Amniotic epithelial cell (primary cell): ENCODE data around the gene TBX4.
"Not testable (repeated sequence)": the region's sequence is repeated elsewhere in the genome, so short reads cannot be mapped to it uniquely, and the experiment has no call there.

Source experiments
- DNase-seq: peaks from one replicate; pipeline ENCODE4 v3.0.0-alpha.2; 2010; ENCODE audit warnings: low read depth

Gene TBX4

DNA sequence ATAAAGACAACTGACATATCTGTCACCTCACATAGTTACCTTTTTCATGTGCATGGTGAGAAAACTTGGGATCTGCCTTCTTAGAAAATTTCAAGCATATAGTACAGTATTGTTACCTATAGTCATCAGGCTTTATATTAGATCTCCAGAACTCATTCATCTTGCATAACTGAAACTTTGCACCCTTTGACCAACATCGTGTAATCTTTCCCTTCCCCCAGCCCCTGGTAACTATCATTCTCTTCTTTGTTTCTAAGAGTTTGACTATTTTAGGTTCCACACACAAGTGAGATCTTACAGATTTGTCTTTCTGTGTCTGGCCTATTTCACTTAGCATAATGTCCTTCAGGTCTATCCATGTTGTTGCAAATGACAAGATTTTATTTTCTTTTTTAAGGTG is 22.9 kb upstream of the TBX4 start:
- DNase-seq: no peak

DNA sequence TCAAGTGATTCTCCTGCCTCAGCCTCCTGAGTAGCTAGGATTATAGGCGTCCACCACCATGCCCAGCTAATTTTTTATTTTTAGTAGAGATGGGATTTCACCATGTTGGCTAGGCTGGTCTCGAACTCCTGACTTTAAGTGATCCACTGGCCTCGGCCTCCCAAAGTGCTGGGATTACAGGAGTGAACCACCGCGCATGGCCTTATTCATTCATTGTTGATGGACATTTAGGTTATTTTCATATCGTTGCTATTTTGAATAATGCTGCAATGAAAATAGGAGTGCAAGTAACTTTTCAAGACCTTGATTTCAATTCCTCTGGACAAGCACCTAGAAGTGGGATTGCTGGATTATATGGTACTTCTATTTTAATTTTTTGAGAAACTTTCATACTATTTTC is 22.4 kb upstream of the TBX4 start:
- not testable (repeated sequence) for DNase-seq

DNA sequence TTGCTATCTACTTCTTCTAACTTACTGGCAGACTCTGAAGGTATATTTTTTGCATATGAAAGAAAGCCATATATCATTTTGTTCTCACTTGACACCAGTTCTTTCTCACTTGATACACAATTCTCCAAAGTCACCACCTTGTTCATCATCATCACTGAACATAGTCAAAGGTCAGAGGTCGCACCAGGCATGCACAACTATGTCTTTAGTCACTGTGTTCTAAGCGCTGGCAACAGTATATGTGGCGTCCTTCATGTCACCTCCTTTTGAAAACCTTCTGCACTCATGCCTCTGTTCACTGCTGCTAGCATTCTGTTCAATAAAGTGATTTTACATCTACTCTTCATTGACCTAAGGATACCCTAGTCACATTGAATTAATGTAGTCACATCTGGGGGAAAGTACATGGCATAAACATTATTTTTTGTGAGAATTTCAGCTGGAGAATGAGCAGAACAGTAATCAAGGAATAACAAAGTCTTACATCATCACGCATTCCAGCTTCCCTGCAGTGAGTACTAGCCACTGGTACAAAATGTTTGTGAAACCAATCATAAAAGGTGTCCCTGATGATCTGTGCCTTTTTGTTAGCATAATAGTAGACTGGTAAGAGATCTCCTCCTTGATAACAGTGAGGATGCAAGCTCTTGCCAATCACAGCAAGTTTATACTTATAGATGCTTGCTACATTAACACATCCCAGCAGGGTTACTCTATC is 20.5 kb upstream of the TBX4 start:
- peak; percentile 84 for DNase-seq

DNA sequence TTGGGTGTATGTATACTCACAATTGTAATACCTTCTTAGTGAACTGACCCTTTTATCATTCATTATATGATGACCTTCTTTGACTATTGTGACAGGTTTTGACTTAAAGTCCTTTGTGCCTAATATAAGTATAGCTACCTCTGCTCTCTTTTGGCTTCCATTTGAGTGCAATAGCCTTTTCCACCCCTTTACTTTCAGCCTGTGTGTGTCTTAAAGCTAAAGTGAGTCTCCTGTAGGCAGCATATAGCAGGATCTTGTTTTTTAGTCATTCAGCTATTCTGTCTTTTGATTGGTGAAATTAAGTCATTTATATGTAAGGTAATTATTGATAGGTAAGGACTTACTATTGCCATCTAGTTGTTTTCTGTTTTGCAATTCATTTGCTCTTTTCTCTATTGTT is 15.9 kb upstream of the TBX4 start:
- DNase-seq: no peak

DNA sequence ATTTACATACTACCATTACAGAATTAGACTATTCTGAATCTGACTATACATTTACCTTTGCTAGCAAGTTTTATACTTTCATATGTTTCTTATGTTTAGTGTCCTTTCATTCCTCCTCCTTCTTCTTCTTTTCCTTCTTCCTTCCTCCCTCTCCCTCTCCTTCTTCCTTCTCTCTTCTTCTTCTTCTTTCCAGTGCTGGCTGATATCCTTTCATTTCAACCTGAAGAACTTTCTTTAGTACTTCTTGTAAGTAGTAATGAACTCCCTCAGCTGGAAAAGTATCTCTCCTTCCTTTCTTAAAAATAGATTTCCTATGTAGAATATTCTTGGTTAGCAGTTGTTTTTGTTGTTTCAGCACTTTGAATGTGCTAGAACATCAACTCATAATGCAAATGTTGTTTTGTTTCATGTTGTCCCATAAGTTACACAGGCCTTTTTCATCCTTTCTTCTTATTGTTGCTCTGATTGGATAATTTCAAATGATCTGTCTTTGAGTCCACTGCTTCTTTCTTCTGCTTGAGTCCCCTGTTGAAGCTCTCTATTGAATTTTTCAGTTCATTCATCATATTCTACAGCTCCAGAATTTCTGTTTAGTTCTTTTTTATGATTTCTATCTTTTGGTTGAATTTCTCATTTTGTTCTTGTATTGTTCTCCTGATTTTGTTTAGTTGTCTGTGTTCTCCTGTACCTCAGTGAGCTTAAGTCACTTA is 15.1 kb upstream of the TBX4 start:
- DNase-seq: no peak

DNA sequence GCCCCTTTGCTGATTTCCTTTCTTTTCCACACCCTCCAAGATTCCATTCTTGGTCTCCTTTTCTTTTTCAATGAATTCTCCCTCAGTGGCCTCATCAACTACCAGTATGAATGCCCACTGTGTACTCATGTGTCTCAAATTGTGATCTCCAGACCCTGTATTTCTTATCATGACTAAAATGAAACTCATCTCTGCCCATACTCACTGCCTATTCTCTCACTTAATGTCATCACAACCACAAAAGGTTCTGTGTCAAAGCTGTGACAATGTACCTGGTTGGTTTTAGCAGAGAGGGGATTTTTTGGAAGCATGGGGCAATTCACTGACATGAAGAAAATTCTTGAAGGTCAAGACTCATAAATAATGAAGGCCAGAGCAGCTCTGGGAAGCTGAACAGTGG is 11.5 kb upstream of the TBX4 start:
- DNase-seq: no peak

DNA sequence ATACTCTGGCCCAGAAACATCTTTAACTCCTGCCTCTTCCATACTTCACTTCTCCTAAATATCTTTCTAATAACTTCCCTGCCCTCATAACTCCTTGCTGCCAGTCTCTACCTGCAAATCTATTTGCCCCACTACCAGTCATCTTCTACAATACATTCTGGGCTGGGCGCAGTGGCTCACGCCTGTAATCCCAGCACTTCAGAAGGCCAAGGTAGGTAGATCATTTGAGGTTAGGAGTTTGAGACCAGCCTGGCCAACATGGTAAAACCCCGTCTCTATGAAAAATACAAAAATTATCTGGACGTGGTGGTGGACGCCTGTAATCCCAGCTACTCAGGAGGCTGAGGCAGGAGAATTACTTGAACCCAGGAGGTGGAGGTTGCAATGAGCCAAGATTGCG is 10.7 kb upstream of the TBX4 start:
- DNase-seq: not testable (repeated sequence)

DNA sequence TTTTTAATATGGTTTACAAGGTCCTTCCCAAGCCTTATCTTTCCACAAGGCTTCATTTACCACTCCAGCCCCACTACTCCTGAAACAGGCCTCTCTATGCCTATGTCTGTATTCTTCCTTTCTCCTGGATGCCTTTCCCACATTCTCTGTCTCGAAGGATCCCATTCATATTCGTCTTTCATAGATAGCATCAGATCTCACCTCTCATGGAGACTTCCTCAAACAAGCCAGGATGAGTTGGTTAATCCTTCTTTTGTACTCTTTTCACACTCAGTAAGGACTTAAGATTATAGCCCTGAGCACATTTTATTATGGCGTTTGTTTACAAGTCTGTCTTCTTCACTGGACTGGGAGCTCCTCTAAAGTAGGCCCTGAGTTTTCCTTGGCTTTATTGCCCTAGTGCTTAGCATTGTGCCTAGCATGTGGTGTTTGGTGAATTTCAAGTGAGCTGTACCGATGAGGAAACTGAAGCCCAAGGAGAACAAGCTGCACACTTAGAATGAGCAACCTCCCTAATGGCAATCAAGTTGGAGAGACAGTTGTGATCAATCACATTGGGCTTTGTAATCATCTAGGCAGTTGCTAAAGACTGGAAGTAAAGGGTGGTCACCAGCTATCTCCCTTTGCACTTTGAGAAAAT is 10.0 kb upstream of the TBX4 start:
- no peak for DNase-seq

DNA sequence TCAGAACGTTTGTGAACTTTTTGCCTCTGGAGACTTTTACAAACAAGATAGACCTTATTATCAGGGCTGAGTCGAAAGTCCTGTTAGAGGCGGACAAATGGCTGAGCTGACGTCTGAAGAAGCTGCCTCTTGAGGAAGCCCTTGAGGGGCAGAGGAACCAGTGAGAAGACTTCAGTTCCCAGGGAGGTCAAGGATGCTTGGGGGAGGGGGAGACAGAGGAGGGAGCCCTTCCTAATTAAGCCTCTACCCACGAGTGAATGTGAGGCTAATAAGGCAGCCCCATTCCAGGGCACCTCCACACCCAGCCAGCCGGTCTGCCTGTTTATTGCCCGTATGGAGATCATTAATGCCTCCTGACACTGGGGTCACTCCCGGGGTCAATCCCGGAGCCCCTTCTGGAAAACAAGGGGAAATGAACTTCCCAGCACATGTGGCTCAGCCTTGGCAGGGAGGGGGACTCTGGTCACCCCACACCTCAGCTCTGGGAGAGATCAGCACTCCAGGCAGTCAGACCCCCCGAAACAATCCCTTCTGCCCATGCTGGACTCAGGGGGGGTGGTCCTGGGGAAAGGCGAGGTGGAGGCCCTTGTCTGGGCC is 9.2 kb upstream of the TBX4 start:
- no peak for DNase-seq

DNA sequence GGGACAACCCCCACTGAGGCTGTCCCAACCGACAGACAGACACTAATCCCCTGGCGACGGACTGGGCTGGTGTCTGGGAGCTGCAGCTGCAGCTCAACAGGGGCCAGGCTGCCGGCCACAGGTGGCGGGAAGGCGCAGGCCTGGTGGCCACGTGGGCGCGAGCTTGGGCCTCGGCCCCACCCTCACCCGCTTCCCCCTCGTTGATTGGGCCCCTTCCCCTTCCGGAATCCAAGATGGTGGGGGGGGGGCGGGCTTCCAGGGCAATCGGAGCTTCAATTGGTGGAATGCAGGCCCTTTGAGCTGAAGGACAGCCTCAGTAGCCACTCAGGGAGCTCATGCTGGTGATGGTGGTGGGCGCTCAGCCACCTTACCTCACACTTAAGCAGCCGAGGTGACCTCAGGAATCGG is 8.7 kb upstream of the TBX4 start:
- no peak for DNase-seq

DNA sequence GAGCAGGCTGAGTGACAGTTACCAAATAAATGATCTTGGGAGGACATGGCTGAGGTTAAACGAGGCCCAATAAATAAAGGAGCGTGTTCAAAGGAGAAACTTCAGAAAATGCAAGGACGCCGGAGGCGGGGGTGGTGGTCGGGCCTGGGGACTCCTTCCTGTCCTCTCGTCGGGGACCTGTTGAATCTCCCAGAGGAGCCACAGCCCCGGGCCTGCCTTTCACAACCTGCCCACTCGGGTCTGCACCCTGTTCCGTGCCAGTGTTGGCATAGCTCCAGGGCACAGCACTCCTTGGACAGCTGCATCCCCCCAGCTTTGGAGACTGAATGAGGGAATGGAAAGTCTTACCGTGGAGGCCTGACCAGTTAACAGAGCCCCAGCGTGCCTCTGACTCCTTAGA is 8.1 kb upstream of the TBX4 start:
- DNase-seq: no peak

DNA sequence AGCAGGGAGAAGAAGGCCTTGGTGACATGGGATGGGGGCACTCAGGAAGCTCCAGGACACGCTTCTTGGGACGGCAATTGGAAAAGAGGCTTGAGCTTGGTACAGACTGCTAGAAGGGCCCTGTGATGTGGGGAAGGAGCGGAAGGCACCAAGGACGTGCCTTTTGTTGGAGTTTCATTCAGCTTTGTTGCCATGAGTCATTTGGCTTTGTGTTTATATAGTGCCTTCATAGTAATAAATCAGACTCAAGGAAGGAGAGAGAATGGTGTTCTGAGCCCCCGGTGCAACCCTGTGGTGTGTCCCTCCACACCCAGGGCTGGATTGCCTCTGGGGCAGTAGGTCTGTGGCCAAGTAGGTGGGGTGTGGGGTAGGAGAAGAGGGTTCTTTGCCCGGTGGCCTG is 7.4 kb upstream of the TBX4 start:
- DNase-seq: peak; percentile 72

DNA sequence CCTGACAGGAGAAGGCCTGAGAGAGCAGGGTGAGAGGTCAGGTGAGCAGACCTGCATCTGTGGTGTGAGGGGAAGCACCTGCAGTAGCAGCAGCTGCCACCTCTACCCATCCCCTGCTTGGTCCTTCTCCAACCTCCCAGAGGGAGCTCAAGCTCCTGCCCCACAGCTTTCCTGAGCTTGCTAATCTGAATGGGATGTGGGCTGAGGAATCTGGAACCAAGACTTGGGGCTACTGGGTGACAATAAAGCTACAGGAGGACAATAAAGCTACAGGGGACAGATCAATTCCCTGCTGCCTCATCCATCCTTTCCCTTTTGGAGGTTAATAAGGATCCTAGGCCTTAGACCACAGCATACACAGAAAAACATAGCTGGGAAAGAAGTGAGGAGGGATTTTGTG is 4.9 kb upstream of the TBX4 start:
- no peak for DNase-seq

DNA sequence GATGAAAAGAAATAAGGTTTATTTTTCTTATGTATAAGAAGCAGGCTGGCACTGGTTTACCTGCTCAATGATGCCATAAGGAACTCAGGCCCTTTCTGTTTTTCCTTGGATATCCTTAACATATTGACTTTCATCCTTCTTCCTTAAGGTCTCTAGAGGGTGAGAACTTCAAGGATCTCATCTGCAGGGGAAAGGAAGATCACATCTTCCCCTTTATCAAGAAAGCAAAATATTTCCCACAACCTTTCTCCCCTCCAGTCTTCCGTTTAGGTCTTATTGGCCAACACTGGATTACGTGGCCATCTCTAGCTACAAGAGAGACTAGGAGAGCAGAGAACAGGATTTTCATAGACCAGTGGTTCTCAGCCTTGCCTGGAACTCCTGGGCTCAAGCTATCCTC is 4.2 kb upstream of the TBX4 start:
- DNase-seq: no peak

DNA sequence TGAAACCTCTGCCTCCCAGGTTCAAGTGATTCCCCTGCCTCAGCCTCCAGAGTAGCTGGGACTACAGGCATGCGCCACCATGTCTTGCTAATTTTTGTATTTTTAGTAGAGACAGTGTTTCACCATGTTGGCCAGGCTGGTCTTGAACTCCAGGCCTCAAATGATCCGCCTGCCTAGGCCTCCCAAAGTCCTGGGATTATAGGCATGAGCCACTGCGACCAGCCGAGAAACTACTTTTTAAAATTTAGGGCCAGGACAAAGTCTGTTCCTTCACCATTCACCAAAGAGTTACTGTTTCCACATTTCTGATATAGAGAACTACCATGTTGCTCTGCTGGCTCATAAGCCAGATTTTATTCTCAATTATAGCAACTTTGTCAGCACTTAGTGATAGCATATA is 3.1 kb upstream of the TBX4 start:
- DNase-seq: not testable (repeated sequence)

DNA sequence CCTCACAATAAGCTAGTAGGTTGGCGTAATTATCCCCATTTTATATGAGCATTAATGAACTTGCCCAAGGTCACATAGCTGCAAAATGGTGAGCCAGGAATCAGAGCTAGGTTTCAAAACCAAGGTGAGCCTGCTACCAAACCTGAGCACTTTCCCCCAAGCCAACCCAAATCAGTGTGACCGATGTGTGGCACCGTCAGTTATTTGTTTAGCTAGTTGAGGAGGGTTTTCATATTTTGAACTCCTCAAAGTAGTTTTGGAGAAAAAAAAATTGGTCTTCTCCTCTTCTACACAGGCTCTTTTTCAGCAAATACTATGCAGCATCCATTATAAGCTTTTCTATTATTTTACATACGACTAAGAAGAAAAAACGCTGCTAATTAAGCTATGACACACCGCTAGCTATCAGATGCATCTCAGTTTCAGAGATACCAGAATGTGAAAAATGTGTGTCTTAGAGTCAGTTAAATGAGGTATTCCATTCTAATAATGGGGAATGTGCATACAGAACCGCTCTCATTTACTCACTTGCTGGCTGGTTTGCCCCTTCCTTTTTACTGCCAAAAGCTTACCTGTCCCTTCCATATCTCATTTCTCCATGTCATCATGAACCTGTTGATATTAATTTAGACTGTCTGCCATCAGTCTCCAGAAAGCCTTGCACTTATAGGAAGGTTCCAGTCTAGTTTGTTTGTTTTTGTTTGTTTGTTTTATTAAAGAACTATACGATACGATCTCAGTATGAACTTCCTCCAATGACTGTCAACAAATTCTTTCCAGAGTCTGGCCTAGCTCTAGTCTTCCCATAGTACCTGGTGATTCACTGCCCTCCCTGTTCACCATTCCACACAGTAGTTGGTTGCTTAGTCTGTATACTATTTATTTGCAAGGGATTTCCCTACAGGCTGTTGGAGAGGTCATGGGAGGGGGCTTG is 2.2 kb upstream of the TBX4 start:
- DNase-seq: no peak

DNA sequence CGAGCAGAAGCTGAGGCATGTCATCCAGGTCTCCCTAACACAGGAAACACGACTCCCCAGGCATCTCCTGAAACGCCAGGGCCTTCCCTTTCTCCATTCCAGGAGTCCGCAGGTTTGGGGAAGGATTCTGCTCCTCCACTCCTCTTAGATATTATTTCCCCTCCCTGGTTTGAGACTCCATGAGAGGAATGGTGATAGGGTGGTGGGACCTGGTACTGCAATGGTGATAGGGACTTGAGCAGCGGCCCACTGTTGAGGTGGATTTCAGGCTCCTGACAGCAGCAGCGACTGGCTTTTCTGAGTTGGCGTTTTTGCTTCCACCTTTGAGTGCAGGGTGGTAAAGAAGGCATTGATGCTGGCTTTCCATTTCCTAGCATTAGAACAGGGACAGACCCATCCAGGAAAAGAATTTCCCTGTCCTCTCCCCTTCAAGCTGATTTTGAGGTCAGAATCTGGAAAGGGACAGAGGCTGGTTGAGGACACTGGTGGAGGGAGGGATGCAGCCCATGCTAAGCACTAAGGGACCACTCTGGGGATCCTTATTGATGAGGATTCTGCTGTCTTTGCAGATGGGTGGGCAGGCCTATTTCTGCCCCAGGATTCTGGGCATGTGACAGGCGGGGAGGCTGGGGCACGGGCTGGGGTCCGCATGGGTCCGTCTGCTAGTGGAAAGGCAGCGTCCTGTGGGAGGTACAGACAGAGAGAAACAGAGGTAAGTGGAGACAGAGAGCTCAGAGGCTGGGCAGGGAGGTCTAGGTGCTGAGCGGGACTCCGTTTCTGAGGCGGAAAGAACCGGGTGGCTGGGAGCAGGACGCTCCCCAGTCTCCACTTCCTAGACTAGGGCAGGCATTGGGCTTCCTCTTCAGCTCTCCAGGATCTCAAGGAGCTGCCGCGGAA is 1.3 kb upstream of the TBX4 start:
- DNase-seq: no peak

DNA sequence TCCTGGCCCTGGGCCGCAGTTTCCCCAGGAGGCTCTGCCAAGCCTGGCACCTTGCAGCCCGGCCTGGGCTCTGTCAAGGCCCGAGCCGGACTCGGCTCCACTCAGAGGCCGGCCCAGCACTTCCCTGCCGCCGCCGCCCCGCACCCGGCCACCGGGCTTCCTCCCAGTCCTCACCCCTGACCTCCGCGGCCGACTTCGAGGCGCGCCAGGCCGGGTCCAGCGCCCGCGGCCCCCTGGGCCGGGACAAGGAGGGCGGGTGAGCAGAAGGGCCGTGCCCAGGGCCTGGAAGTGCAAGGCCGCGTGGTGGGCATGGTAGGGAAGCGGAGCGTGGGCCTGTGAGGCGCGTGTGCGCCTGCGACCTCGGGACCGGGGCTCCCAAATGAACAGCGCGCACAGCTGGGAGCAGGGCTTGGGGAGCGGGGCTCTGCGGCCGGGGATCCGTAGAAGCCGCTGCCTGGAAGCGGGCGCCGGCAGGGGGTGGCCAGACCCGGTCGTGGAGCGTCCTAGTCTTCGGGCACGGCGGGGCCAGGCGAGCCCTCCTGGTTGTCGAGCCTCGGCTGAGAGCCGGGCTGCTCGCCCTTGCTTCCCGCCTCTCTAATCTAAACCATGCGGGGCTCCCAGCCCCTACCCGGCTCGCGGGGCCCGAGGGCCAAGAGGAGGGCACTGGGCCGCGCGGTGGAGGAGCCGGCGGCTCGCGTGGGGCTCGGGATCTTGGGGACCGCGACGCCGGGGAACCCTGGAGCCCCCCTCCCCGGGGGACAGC is 503 bp upstream of the TBX4 start:
- no peak for DNase-seq

DNA sequence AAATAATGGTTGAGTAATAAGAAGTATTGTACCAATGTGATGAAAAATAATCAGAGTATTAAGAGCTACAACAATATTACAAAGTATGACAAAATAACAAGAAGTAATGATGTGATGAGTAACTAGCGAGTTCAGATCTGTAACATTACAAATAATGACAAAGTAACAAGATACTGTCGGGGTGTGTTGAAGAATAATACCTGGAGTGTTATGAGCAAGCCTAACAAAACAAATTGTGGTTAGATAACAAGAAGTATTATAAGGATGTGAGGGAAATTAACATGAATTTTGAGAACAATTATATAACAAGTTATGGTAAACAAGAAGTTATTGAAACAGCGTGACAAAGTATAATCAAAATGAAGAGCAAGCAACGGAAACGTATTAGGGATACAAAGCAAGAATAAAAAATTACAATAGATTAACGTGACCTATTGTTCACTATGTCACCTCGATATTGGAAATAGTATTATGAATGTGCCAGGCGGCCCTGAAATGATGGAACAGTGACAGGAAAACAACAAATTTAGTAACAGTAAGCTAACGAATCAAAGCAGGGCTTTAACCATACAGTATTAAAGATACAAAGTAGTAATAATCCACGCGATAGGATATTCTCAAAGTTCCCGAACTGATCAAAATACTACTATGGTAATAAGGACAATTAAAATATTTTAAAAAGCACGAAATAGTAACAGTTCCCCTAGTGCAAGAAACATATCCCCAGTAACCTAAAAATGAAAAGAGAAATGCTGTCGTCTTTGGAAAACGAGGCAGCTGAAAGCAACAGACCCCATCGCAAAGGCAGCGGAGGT is 1.6 kb downstream of the TBX4 start:
- no peak for DNase-seq
